ENCODE data around the gene ACSL5.

The ACSL5 gene

DNA sequence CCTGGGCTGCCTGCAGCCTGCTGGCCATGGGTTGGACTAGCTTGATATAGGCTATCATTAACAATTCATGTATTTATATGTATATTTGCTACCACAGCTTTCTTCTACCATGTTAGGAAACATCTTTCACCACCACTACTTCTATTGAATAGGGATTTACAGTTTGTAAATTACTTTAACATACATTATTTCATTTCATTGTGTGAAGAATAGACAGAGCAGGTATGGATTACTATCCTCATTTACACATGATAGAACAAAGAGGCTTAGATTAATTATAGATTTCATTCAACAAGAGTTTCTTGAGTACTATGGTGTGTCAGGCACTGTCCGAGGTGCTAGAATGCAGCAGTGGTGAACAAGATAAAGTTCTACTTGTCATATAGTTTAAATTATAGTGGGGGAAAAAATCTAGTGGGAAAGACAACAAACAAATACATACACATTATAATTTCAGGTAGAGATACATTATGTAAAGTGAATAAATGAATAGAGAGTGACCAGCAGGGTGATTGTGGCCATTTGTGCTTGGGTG is 93.7 kb downstream of the ACSL5 start:
- no peak for DNase-seq

DNA sequence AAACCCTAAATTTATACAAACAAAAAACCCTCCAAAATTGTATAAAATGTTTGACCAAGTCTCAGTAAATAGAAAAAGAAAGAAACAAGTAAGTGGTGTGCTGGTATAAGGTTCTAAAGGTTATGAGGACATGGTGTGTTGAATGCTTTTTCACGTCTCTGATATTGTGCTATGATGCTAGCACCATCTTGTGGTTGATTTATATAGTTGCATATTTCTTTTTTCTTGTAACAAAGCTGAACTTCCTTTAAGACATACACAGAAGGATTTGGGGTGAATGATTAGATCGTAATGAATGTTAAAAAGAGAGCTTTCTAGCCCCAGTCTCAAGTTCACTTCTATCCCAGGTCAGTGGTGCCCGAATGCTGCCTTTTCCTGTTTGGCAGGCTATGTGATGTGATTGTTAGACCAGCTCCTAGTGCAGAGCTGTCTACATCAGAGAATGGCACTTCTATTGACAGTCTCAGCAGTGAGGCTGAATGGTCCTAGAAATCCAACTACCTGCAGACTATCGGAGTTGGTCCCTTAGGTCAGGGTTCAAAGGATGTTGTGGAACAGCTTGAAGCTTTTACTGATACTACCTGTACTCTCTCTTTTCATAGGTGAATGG is 98.1 kb downstream of the ACSL5 start:
- no peak for DNase-seq

DNA sequence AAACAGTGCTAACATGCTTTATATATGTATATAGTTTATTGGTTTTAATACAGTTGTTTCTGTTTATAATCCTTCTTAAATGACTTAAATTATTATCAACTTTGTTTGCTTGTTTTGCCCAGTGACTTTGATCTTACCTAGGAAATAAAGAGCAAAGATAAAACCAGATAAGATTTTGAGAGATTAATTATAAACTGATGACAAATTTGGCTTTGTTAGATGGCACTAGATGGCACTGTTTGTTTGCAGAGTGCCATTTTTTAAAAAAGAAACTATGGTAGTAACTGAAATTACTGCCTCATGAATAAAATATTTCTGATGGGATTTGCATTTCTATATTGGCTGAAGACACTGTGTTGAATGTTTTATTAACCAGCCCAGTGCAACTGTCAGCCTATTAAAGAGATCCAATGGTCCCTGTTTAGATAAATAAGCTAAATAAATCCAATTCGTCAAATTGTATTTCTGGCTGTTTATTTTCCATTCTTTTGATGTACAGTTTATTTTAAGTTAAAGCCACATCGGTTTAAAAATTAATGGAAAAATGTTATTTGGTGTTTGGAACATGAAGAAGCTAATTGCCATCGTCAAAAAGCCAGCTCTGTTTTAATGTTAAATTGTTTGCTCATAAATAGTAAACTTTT is 101.8 kb downstream of the ACSL5 start:
- DNase-seq: no peak

Data from stimulated activated CD4-positive, alpha-beta T cell treated with anti-CD3 and anti-CD28 coated beads, Interleukin-4, amount 100 ng/mL, for 1 hour (primary cell).